A549 (cell line): Measurements from ENCODE around the gene PCNT.

Experiments used
- CTCF ChIP-seq: fragments of >200 bp; sonication (Bioruptor Twin); formaldehyde crosslinking; IDR thresholded peaks from 3 replicates; pipeline ENCODE4 v1.5.1; 2016
- EHMT2 ChIP-seq: fragments of 200-600 bp; sonication (generic); IDR thresholded peaks from 2 replicates; pipeline ENCODE4 v1.6.1; 2016; ENCODE audit warnings: antibody characterized with exemption, low read depth, mild to moderate bottlenecking, moderate library complexity
- JUNB ChIP-seq: fragments of >200 bp; sonication (Bioruptor Twin); formaldehyde crosslinking; IDR thresholded peaks from 2 replicates; pipeline ENCODE4 v1.6.1; 2016
- POLR2A ChIP-seq: IDR thresholded peaks from 2 replicates; pipeline ENCODE4 v1.6.1; 2012; ENCODE audit warnings: mild to moderate bottlenecking, low read length
- REST ChIP-seq: fragments of 200-600 bp; sonication (generic); IDR thresholded peaks from 2 replicates; pipeline ENCODE4 v1.6.1; 2016; ENCODE audit warnings: antibody characterized with exemption, mild to moderate bottlenecking, moderate library complexity
- RNF2 ChIP-seq: fragments of 200-600 bp; sonication (generic); IDR thresholded peaks from 2 replicates; pipeline ENCODE4 v1.6.1; 2016; ENCODE audit warnings: low read depth, mild to moderate bottlenecking, antibody characterized with exemption, moderate library complexity, borderline replicate concordance

GRCh38 chr21:46357335-46357604, 33.3 kb downstream of the PCNT start:
- TF ChIP-seq JUNB (no peak), CTCF (no peak), POLR2A (no peak), EHMT2 (no peak), REST (no peak), RNF2 (no peak)
